Right lobe of liver (tissue), 4 donors: ENCODE results near the gene FBXO15.

Experiments used
- POLR2A ChIP-seq: fragments of 450-650 bp; IDR thresholded peaks from one replicate; pipeline ENCODE4 v1.6.1; 2017; ENCODE audit warnings: antibody characterized with exemption, mild to moderate bottlenecking
- TF ChIP-seq, protein P1 (sequence below), 4 donors: fragments of 200-600 bp in 3 of 4; fragments of 450-650 bp in 1 of 4; IDR thresholded peaks; one replicate each; pipeline versions ENCODE4 v1.5.1 to v1.8.0; 2016 to 2022; ENCODE audit warnings: antibody characterized with exemption in 4 of 4, mild to moderate bottlenecking in 2 of 4
- donor health status: DM: no; HTN: no; CAD: no.
- donor health status: DM: no; HTN: no; CAD: no.
- donor health status: DM: no; HTN: yes; CAD: no.

DNA sequence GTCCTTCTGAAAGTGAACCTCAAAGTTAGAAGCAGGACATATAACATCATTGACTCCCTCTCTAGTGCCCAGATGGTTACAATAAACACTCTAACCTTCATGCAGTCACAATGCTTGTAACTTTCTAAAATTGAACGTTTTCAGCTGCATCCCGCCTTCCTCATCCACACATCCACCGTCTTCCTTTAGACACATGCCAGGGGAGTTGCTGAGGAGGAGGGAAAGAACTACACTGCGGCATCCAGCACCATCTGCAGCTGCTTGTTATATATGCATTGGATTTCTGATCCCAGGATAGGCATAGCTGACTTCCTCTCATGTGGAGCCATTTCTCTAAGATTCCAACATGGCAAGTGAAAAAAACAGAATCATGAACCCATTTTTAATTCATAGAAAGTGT lies 96.8 kb downstream of the FBXO15 start:
- TF ChIP-seq, protein P1, sequence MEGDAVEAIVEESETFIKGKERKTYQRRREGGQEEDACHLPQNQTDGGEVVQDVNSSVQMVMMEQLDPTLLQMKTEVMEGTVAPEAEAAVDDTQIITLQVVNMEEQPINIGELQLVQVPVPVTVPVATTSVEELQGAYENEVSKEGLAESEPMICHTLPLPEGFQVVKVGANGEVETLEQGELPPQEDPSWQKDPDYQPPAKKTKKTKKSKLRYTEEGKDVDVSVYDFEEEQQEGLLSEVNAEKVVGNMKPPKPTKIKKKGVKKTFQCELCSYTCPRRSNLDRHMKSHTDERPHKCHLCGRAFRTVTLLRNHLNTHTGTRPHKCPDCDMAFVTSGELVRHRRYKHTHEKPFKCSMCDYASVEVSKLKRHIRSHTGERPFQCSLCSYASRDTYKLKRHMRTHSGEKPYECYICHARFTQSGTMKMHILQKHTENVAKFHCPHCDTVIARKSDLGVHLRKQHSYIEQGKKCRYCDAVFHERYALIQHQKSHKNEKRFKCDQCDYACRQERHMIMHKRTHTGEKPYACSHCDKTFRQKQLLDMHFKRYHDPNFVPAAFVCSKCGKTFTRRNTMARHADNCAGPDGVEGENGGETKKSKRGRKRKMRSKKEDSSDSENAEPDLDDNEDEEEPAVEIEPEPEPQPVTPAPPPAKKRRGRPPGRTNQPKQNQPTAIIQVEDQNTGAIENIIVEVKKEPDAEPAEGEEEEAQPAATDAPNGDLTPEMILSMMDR (IDR thresholded peaks at IDR 0.05) = no peak
- no peak for TF ChIP-seq POLR2A
